ENCODE measurements around the gene PCDHGC4. TPM values are rescaled to one million over a fixed set of nuclear protein-coding genes. Genes with fewer than 3 reads are reported as not detected.

Gene PCDHGC4
- polyA plus RNA-seq, 1 experiment = 0.49 TPM

DNA sequence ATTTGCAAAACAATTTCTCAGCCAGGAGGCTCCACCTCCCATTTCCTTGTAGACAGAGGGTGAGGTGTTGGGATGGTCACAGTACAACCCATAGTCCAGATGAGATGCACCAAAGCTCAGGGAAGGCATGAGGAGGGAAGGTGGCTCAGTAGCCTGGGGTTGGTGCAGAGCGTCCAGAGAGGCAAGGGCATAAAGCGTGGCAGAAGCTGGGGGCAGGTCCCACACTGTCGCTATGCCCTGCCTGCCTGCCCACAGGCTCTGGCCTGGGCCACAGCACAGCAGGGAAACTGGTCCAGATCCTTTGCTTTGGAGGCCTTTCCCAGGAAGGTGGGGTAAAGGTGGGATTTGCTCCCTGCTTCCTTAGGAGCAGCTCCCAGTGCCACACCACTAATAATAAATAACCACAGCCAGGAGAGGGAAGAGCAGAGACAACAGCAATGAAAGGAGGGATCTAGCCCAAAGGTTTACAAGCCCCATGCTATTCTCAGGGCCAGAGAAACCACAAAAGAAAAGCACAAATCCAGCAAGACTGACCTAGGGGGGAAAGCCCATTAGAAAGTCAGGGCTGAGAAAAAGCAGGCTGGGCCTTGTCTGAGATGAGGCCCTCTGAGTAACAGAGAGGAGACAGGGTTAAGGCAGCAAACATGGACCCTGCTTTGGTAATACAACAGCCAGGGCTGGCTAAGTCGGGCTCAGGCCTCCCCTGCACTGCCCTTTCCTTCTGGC, 31.3 kb downstream of the PCDHGC4 start:
- TF ChIP-seq, protein P1, sequence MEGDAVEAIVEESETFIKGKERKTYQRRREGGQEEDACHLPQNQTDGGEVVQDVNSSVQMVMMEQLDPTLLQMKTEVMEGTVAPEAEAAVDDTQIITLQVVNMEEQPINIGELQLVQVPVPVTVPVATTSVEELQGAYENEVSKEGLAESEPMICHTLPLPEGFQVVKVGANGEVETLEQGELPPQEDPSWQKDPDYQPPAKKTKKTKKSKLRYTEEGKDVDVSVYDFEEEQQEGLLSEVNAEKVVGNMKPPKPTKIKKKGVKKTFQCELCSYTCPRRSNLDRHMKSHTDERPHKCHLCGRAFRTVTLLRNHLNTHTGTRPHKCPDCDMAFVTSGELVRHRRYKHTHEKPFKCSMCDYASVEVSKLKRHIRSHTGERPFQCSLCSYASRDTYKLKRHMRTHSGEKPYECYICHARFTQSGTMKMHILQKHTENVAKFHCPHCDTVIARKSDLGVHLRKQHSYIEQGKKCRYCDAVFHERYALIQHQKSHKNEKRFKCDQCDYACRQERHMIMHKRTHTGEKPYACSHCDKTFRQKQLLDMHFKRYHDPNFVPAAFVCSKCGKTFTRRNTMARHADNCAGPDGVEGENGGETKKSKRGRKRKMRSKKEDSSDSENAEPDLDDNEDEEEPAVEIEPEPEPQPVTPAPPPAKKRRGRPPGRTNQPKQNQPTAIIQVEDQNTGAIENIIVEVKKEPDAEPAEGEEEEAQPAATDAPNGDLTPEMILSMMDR (IDR thresholded peaks at IDR 0.05; ENCODE audit: insufficient read depth, low read depth, low read length) = no peak
- Histone ChIP-seq H3K4me3 (ENCODE audit: low read depth, low read length) (no peak overlapping the region), H3K27me3 (ENCODE audit: control insufficient read depth, insufficient read depth, low read length) (no peaks in the 10 kb centered on the region), H3K36me3 (ENCODE audit: control insufficient read depth, insufficient read depth, low read length) (peaks cover 7% of the 10 kb centered on the region)
- ChIA-PET POLR2A (no interaction called here), CTCF (interaction anchor here (0.7 to 11.0 kb wide), 10 partner anchors 8 to 196 kb away, joined by 3 to 170 read pairs (median 4); partner anchors contain the start of genes PCDHGA12, PCDHGB7, PCDHGC3 and TAF7)
- no peak for DNase-seq (ENCODE audit: low read depth)

DNA sequence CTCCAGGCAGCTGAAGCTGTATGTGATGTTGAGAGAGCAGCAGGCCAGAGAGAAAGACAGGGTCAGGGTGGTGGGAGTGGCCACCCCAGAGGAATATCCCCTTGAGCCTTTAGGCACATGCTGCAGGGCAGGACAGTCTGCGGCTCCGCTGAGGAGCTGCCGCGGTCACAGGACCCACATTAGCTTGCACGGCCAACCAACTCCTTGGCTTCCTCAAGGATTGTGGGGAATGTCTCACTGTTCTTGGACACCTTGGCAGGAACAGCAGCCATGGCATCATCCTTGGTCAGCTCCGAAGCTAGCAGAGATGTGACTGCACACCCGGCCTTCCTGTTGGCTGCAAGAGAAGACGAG, 31.8 kb downstream of the PCDHGC4 start:
- Histone ChIP-seq H3K36me3 (ENCODE audit: control insufficient read depth, insufficient read depth, low read length) (peaks cover 4% of the 10 kb centered on the region), H3K4me3 (ENCODE audit: low read depth, low read length) (no peak overlapping the region), H3K27me3 (ENCODE audit: control insufficient read depth, insufficient read depth, low read length) (no peaks in the 10 kb centered on the region)
- ChIA-PET CTCF (interaction anchor here (0.8 to 11.0 kb wide), 11 partner anchors 8 to 196 kb away, joined by 3 to 170 read pairs (median 5); partner anchors contain the start of genes PCDHGA12, PCDHGC3 and TAF7), POLR2A (no interaction called here)
- no peak for DNase-seq (ENCODE audit: low read depth)
- TF ChIP-seq, protein P1 (IDR thresholded peaks at IDR 0.05; ENCODE audit: insufficient read depth, low read depth, low read length) = no peak

DNA sequence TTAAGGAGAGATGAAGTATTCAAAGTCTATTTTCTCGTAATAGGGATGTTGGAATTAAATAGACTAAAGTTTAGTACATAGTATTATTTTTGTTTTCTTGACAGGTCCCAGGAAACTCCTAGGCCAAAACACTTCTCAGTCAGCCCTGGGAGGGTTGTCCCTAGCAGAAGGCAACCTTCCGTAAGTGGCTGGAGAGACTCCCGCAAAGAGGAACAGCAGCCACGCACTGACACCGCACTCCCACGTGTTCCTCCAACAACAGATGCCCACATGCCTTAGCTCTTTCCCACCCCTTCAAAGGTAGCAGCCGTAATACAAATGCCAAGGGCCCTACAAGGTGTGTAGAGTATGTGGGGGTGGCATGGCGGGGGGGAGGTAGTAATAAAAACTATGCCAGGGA, 32.5 kb downstream of the PCDHGC4 start:
- no peaks in the 10 kb centered on the region for H3K27me3 ChIP-seq (ENCODE audit: control insufficient read depth, insufficient read depth, low read length)
- POLR2A ChIA-PET = no interaction called here
- CTCF ChIA-PET = interaction anchor here (0.8 to 2.5 kb wide), 7 partner anchors 33 to 197 kb away, joined by 3 to 6 read pairs (median 3); partner anchors contain the start of genes PCDHGA12 and TAF7
- no peak for DNase-seq (ENCODE audit: low read depth)
- H3K36me3 ChIP-seq (ENCODE audit: control insufficient read depth, insufficient read depth, low read length) = no peaks in the 10 kb centered on the region
- H3K4me3 ChIP-seq (ENCODE audit: low read depth, low read length) = no peak overlapping the region
- TF ChIP-seq, protein P1 (IDR thresholded peaks at IDR 0.05; ENCODE audit: insufficient read depth, low read depth, low read length) = no peak

DNA sequence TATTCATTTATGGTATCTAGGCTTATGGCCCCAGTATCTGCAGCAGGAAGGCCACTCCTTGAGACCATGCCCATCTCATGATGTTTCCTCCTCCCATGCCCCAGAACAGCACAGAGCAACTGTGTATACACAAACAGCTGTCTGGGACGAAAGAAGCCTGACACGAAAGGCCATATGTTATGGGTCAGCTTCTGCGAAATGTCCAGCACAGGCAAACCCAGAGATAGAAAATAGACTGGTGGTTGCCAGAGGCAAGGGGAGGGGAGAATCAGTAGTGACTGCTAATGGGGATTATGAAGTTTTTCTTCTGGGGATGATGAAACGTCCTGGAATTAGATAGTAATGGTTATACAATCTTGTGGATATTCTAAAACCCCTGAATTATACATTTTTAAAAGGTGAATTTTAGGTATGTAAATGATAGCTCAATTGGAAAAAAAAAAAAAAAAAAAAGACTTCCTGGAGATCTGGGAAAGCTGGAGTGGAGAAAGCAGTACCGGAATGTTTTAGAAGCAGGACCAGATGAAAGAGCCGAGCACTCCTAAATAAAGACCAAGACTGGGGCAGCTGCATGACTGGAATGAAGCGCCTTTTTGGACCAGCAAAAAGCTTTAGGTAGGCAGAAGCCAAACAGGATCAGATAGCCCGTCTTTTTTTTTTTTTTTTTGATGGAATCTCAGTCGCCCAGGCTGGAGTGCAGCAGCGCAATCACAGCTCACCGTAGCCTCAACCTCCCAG, 33.2 kb downstream of the PCDHGC4 start:
- CTCF ChIA-PET = interaction anchor here (0.9 to 2.0 kb wide), 5 partner anchors 40 to 153 kb away, joined by 3 to 6 read pairs (median 3); partner anchors contain the start of gene PCDHGA12
- TF ChIP-seq, protein P1 (IDR thresholded peaks at IDR 0.05; ENCODE audit: insufficient read depth, low read depth, low read length) = no peak
- Histone ChIP-seq H3K36me3 (ENCODE audit: control insufficient read depth, insufficient read depth, low read length) (no peaks in the 10 kb centered on the region), H3K27me3 (ENCODE audit: control insufficient read depth, insufficient read depth, low read length) (no peaks in the 10 kb centered on the region), H3K4me3 (ENCODE audit: low read depth, low read length) (no peak overlapping the region)
- no peak for DNase-seq (ENCODE audit: low read depth)
- POLR2A ChIA-PET = interaction anchor here (0.6 kb wide), 2 partner anchors 11 to 135 kb away, joined by 4 to 8 read pairs; no protein-coding TSS in a partner anchor

DNA sequence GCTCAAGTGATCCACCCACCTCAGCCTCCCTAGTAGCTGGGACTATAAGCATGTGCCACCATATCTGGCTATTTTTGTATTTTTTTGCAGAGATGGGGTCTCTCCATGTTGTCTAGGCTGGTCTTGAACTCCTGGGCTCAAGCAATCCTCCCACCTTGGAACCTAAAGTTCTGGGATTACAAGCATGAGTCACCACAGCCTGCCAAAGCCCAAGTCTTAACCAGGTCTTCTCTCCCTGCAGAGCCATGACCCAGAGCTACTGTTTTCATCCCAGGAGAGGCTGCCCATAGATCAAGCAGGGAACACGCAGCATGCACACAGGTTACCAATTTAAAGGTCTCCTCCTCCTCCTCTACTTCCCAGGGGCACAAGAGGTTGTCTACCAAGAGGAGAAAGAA, 33.8 kb downstream of the PCDHGC4 start:
- H3K4me3 ChIP-seq (ENCODE audit: low read depth, low read length) = no peak overlapping the region
- TF ChIP-seq, protein P1 (IDR thresholded peaks at IDR 0.05; ENCODE audit: insufficient read depth, low read depth, low read length) = no peak
- ChIA-PET CTCF (interaction anchor here (0.9 to 2.0 kb wide), 5 partner anchors 39 to 154 kb away, joined by 3 to 6 read pairs (median 3); partner anchors contain the start of genes PCDHGA12 and PCDHGB7), POLR2A (interaction anchor here (0.6 kb wide), 1 partner anchor 12 kb away, joined by 4 read pairs; no protein-coding TSS in a partner anchor)
- no peaks in the 10 kb centered on the region for H3K36me3 ChIP-seq (ENCODE audit: control insufficient read depth, insufficient read depth, low read length)
- H3K27me3 ChIP-seq (ENCODE audit: control insufficient read depth, insufficient read depth, low read length) = no peaks in the 10 kb centered on the region
- DNase-seq (ENCODE audit: low read depth) = no peak

Data from BJ (cell line).